ENCODE measurements around the gene SRGAP1.
"Not testable (repeated sequence)": the region's sequence is repeated elsewhere in the genome, so short reads cannot be mapped to it uniquely, and the experiment has no call there.

Gene SRGAP1

DNA sequence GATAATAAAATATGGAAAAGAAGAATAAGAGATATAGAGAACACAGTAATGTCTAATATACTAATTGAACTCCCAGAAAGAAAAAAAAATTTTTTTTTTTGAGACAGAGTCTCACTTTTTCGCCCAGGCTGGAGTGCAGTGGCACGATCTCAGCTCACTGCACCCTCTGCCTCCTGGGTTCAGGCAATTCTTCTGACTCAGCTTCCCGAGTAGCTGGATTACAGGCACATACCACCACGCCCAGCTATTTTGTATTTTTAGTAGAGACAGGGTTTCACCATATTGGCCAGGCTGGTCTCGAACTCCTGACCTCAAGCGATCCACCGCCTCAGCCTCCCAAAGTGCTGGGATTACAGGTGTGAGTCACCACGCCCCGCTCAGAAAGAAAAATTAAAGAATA lies 232.1 kb downstream of the SRGAP1 start:
- not testable (repeated sequence) for H3K27ac ChIP-seq (ENCODE audit: low read length); H3K4me3 ChIP-seq (ENCODE audit: low read length); H3K9me3 ChIP-seq (ENCODE audit: control insufficient read depth, insufficient read depth, low read length); H3K36me3 ChIP-seq (ENCODE audit: control insufficient read depth, insufficient read depth, low read length); DNase-seq (ENCODE audit: low read depth, low spot score); H3K27me3 ChIP-seq (ENCODE audit: control insufficient read depth, insufficient read depth, low read length); H3K4me1 ChIP-seq (ENCODE audit: control insufficient read depth, insufficient read depth, low read length)
- WGBS (ENCODE audit: insufficient coverage, insufficient read length), result no CpG with 5 or more reads among the region's 9 CpGs

DNA sequence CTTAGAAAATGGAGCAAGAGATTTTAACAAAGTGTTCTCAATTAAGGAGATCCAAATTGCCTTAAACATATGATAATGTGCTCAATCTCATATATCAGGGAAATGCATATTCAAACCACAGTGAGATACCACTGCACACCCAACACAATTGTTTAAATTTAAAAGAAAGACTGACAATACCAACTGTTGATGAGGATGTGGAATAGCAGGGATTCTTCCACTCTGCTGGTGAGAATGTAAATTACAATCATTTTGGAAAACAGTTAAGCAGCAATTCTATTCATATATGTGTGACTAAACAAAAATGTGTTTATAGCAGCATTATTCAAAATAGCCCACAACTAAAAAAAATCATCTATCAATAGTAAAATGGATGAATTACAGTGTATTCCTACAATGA lies 233.4 kb downstream of the SRGAP1 start:
- no peak for DNase-seq (ENCODE audit: low read depth, low spot score)
- H3K4me1 ChIP-seq (ENCODE audit: control insufficient read depth, insufficient read depth, low read length), result peaks cover 2% of the 10 kb centered on the region; the same call in 1 of the 2 replicates
- H3K27ac ChIP-seq (ENCODE audit: low read length), result no peak overlapping the region
- no peaks in the 10 kb centered on the region for H3K9me3 ChIP-seq (ENCODE audit: control insufficient read depth, insufficient read depth, low read length)
- H3K27me3 ChIP-seq (ENCODE audit: control insufficient read depth, insufficient read depth, low read length), result peaks cover under 1% of the 10 kb centered on the region; the same call in 1 of the 2 replicates
- no peaks in the 10 kb centered on the region for H3K36me3 ChIP-seq (ENCODE audit: control insufficient read depth, insufficient read depth, low read length)
- no peak overlapping the region for H3K4me3 ChIP-seq (ENCODE audit: low read length)

DNA sequence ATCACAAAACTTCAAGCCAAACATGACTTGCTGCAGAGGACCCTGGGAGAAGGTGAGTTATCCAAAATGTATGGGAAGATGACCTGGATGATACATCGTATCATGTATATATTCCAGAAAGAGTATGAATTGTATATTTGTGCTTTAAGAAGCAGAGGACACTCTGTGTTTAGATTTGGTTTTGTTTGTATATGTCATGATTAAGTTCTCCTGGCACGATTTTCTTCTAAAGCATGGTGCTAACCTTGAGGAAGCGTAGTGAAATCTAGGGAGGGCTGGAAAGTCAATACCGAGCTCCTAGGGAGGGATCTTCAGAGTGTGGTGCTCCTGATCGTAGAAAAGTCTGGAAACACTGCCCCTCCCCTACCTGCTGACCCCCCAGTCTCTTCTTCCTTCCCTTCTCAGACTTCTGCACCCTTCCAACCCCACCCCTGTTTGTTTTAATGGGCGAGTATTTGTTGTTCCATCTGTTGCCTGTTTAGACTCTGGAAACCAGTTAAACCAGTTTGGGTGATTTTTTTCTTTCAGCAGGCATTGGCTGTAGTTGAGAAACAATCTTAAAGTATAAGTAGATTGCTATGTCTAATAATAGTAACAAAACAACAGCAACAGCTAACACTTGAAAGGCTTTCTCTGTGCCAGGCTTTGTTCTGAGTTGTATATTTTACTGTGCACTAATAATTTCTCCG lies 236.0 kb downstream of the SRGAP1 start:
- Histone ChIP-seq H3K4me3 (ENCODE audit: low read length) (no peak overlapping the region), H3K27me3 (ENCODE audit: control insufficient read depth, insufficient read depth, low read length) (no peaks in the 10 kb centered on the region), H3K4me1 (ENCODE audit: control insufficient read depth, insufficient read depth, low read length) (peaks cover 2% of the 10 kb centered on the region; the same call in 1 of the 2 replicates), H3K9me3 (ENCODE audit: control insufficient read depth, insufficient read depth, low read length) (no peaks in the 10 kb centered on the region), H3K36me3 (ENCODE audit: control insufficient read depth, insufficient read depth, low read length) (no peaks in the 10 kb centered on the region), H3K27ac (ENCODE audit: low read length) (no peak overlapping the region)
- WGBS (ENCODE audit: insufficient coverage, insufficient read length), result no CpG with 5 or more reads among the region's 7 CpGs
- DNase-seq (ENCODE audit: low read depth, low spot score), result peak; percentile 18

DNA sequence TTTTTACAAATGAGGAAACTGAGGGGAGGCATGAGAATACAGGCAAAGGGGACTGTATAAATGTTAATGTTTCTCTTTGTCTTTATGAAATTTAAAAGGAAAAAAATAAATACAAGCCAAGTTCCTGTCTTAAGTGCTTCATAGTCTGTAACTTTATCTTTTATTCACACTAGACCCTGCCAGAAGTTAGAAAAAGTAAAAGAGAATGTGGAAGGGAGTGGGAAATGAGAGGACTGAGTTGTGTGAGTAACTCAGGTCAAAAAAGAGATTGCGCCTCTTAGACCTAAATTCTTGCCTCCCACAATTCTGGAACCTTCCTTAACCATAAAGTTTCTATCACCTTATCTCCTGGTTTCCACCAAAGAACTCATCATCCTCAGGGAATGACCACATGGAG lies 236.5 kb downstream of the SRGAP1 start:
- Histone ChIP-seq H3K36me3 (ENCODE audit: control insufficient read depth, insufficient read depth, low read length) (no peaks in the 10 kb centered on the region), H3K27ac (ENCODE audit: low read length) (no peak overlapping the region), H3K4me3 (ENCODE audit: low read length) (no peak overlapping the region), H3K4me1 (ENCODE audit: control insufficient read depth, insufficient read depth, low read length) (peaks cover 2% of the 10 kb centered on the region; the same call in 1 of the 2 replicates), H3K9me3 (ENCODE audit: control insufficient read depth, insufficient read depth, low read length) (no peaks in the 10 kb centered on the region), H3K27me3 (ENCODE audit: control insufficient read depth, insufficient read depth, low read length) (no peaks in the 10 kb centered on the region)
- DNase-seq (ENCODE audit: low read depth, low spot score), result no peak
- no CpG with 5 or more reads among the region's 1 CpG for WGBS (ENCODE audit: insufficient coverage, insufficient read length)

DNA sequence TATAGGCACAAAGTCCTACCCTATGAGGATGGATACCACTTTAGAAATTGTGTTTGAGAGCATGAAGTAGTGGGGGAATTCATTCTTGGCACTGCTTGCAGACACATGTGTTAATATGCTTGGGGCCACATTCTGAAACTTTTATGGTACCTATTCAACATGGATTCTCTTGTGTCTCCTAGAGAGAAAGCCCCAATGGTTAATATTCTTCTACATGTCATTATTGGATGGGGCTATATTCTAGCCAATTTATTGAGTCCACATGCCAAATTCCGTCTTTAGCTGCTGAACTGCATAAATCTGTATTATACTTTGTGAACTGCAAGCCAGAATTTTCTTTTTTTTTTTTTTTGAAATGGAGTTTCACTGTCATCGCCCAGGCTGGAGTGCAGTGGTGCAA lies 237.6 kb downstream of the SRGAP1 start:
- H3K4me3 ChIP-seq (ENCODE audit: low read length), result no peak overlapping the region
- H3K9me3 ChIP-seq (ENCODE audit: control insufficient read depth, insufficient read depth, low read length), result no peaks in the 10 kb centered on the region
- DNase-seq (ENCODE audit: low read depth, low spot score), result no peak
- no peaks in the 10 kb centered on the region for H3K27me3 ChIP-seq (ENCODE audit: control insufficient read depth, insufficient read depth, low read length)
- peaks cover 2% of the 10 kb centered on the region; the same call in 1 of the 2 replicates for H3K4me1 ChIP-seq (ENCODE audit: control insufficient read depth, insufficient read depth, low read length)
- no peak overlapping the region for H3K27ac ChIP-seq (ENCODE audit: low read length)
- no peaks in the 10 kb centered on the region for H3K36me3 ChIP-seq (ENCODE audit: control insufficient read depth, insufficient read depth, low read length)
- no CpG with 5 or more reads among the region's 2 CpGs for WGBS (ENCODE audit: insufficient coverage, insufficient read length)

DNA sequence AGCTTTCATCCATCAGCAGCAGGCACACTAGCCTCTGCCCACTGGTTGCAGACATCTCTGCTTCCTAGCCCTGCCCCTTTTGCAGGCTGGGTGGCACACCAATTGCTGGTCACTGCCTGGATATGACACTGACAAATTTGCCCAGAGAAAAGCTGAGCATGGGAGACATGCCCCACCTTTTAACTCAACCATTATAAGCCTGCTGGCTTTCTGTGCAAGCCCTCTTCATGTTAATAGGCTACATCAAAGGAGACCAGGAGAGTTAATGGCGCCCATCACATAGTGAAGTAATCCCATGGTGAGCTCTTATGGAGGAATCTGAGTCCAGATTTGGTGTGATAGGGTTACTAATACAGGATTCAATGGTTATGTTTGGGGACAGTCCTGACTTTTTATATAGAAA lies 238.4 kb downstream of the SRGAP1 start:
- H3K9me3 ChIP-seq (ENCODE audit: control insufficient read depth, insufficient read depth, low read length), result no peaks in the 10 kb centered on the region
- no peak overlapping the region for H3K27ac ChIP-seq (ENCODE audit: low read length)
- H3K27me3 ChIP-seq (ENCODE audit: control insufficient read depth, insufficient read depth, low read length), result no peaks in the 10 kb centered on the region
- peaks cover 2% of the 10 kb centered on the region; the same call in 1 of the 2 replicates for H3K4me1 ChIP-seq (ENCODE audit: control insufficient read depth, insufficient read depth, low read length)
- no peaks in the 10 kb centered on the region for H3K36me3 ChIP-seq (ENCODE audit: control insufficient read depth, insufficient read depth, low read length)
- no CpG with 5 or more reads among the region's 1 CpG for WGBS (ENCODE audit: insufficient coverage, insufficient read length)
- no peak overlapping the region for H3K4me3 ChIP-seq (ENCODE audit: low read length)
- no peak for DNase-seq (ENCODE audit: low read depth, low spot score)

DNA sequence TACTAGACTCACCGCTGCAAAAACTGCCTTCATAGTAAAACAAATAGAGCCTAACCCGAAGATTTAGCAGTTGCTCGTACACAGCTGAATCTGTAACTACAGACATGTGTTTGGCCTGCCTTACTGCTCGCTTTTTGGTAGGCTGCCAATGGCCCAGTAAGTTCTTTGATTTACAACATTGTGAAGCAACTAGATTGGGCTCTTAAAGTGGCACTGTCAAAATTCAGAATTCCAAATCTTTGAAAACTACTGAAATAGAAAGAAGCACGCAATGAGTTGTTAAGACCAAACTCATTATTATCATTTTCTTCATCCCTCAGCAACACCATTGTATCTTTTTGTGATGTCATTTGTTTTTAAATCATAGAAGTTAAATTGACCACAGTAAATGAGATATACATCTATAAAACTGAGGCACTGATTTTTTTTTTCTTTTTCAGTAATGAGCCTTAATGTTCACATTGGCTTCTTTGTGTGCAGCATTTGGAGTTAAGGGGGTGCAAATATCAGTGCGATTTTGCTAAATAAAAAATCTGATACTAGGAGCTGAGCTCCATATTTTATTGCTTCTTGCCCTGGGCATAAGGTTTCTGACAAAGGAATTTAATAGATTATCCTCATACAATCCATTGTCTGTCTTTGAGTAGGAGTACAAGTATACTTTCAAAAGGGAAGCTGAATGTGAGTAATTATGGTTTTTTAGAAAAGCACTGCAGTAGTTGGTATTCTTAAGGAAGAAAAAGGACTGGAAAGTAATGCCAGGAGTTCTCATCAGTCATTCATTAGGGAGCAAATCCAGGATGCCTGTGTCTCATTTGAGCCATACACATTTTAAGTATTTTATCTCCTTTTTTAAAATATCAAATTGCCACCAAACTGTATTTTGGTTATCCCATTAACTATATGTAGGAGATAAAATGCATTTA lies 239.0 kb downstream of the SRGAP1 start:
- Histone ChIP-seq H3K9me3 (ENCODE audit: control insufficient read depth, insufficient read depth, low read length) (no peaks in the 10 kb centered on the region), H3K27me3 (ENCODE audit: control insufficient read depth, insufficient read depth, low read length) (no peaks in the 10 kb centered on the region), H3K27ac (ENCODE audit: low read length) (no peak overlapping the region), H3K36me3 (ENCODE audit: control insufficient read depth, insufficient read depth, low read length) (no peaks in the 10 kb centered on the region), H3K4me3 (ENCODE audit: low read length) (no peak overlapping the region), H3K4me1 (ENCODE audit: control insufficient read depth, insufficient read depth, low read length) (peaks cover 2% of the 10 kb centered on the region; the same call in 1 of the 2 replicates)
- no peak for DNase-seq (ENCODE audit: low read depth, low spot score)
- WGBS (ENCODE audit: insufficient coverage, insufficient read length), result no CpG with 5 or more reads among the region's 6 CpGs

DNA sequence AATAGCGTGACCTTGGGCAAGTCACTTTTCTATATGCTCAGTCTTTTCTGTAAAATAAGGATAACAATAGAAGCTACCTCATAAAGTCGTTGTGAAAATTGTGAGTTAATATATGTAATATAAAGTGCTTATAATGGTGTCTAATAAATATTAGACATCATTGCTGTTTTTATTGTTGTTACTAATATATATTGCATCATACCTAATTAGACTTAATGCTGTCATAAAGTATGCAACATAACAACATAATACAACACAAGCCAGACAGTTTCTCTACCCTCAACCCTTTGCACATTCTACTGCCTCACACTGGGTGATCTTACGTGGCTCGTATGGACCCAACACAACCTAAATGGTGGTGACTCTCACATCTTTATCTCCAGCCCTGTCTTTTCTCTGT lies 240.7 kb downstream of the SRGAP1 start:
- Histone ChIP-seq H3K36me3 (ENCODE audit: control insufficient read depth, insufficient read depth, low read length) (no peaks in the 10 kb centered on the region), H3K9me3 (ENCODE audit: control insufficient read depth, insufficient read depth, low read length) (no peaks in the 10 kb centered on the region), H3K4me3 (ENCODE audit: low read length) (no peak overlapping the region), H3K27ac (ENCODE audit: low read length) (no peak overlapping the region), H3K27me3 (ENCODE audit: control insufficient read depth, insufficient read depth, low read length) (no peaks in the 10 kb centered on the region), H3K4me1 (ENCODE audit: control insufficient read depth, insufficient read depth, low read length) (peaks cover 2% of the 10 kb centered on the region; the same call in 1 of the 2 replicates)
- DNase-seq (ENCODE audit: low read depth, low spot score), result no peak
- no CpG with 5 or more reads among the region's 4 CpGs for WGBS (ENCODE audit: insufficient coverage, insufficient read length)

DNA sequence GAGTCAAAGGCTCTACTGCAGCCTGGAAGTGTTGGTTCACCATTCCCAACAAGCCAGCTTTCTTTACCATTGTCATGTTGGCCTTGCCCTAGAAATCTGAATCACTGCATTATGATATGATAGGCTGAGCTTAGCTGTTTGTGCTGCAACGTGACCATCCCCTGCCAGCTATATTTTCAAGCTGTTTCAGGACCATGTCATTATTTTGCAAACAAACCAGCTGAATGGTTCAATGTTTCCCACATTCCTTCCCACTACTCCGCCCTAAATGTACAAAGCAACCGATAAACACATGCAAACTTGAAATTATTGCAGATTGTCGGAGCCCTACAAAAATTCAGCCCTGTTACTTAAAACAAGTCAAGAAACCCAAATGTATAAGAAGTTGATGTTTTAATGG lies 241.5 kb downstream of the SRGAP1 start:
- WGBS (ENCODE audit: insufficient coverage, insufficient read length), result no CpG with 5 or more reads among the region's 4 CpGs
- Histone ChIP-seq H3K9me3 (ENCODE audit: control insufficient read depth, insufficient read depth, low read length) (no peaks in the 10 kb centered on the region), H3K4me1 (ENCODE audit: control insufficient read depth, insufficient read depth, low read length) (no peaks in the 10 kb centered on the region; the same call in 1 of the 2 replicates), H3K27ac (ENCODE audit: low read length) (no peak overlapping the region), H3K36me3 (ENCODE audit: control insufficient read depth, insufficient read depth, low read length) (no peaks in the 10 kb centered on the region), H3K4me3 (ENCODE audit: low read length) (no peak overlapping the region), H3K27me3 (ENCODE audit: control insufficient read depth, insufficient read depth, low read length) (no peaks in the 10 kb centered on the region)
- no peak for DNase-seq (ENCODE audit: low read depth, low spot score)

DNA sequence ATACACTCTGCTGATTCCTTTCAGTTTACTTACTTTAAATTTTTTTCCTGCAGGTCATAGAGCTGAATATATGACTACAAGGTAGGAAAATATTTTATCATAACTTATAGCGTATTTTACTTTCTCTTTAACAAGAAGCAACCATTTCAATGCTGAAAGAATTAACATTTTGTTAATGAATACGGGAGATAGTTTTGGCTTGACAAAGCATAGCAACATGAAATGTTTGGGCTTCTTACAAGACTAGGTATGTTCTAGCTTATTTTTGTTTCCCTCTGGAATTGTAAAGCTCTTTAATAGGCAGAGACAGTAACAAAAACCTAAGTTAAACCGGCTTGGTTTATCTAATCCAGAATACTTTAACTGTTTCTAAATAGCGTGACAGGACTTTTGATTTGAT lies 242.4 kb downstream of the SRGAP1 start:
- Histone ChIP-seq H3K36me3 (ENCODE audit: control insufficient read depth, insufficient read depth, low read length) (no peaks in the 10 kb centered on the region), H3K27me3 (ENCODE audit: control insufficient read depth, insufficient read depth, low read length) (no peaks in the 10 kb centered on the region), H3K27ac (ENCODE audit: low read length) (no peak overlapping the region), H3K4me1 (ENCODE audit: control insufficient read depth, insufficient read depth, low read length) (no peaks in the 10 kb centered on the region), H3K9me3 (ENCODE audit: control insufficient read depth, insufficient read depth, low read length) (no peaks in the 10 kb centered on the region), H3K4me3 (ENCODE audit: low read length) (no peak overlapping the region)
- WGBS (ENCODE audit: insufficient coverage, insufficient read length), result no CpG with 5 or more reads among the region's 4 CpGs
- no peak for DNase-seq (ENCODE audit: low read depth, low spot score)
